Upper lobe of left lung (tissue), 4 donors: ENCODE data around the gene ACTN4.

Experiments used
- POLR2A ChIP-seq, 4 donors: fragments of 450-650 bp; IDR thresholded peaks; one replicate each; pipeline ENCODE4 v1.5.1; 2016 to 2017; ENCODE audit warnings: antibody characterized with exemption in 4 of 4, mild to moderate bottlenecking in 2 of 4
- TF ChIP-seq, protein P1 (sequence below), 6 experiments: fragments of 450-650 bp in 4 of 6; fragments of 200-600 bp in 2 of 6; sonication (generic) in 2 of 6; IDR thresholded peaks; one replicate each; pipeline ENCODE4 v1.5.1; 2016 to 2019; ENCODE audit warnings: antibody characterized with exemption in 6 of 6

- TF ChIP-seq, protein P1, sequence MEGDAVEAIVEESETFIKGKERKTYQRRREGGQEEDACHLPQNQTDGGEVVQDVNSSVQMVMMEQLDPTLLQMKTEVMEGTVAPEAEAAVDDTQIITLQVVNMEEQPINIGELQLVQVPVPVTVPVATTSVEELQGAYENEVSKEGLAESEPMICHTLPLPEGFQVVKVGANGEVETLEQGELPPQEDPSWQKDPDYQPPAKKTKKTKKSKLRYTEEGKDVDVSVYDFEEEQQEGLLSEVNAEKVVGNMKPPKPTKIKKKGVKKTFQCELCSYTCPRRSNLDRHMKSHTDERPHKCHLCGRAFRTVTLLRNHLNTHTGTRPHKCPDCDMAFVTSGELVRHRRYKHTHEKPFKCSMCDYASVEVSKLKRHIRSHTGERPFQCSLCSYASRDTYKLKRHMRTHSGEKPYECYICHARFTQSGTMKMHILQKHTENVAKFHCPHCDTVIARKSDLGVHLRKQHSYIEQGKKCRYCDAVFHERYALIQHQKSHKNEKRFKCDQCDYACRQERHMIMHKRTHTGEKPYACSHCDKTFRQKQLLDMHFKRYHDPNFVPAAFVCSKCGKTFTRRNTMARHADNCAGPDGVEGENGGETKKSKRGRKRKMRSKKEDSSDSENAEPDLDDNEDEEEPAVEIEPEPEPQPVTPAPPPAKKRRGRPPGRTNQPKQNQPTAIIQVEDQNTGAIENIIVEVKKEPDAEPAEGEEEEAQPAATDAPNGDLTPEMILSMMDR (IDR thresholded peaks at IDR 0.05): peak in 2 of 6 experiments; percentile 22 to 29
- no peak for TF ChIP-seq POLR2A (IDR thresholded peaks at IDR 0.05)
Measured at GRCh38 chr19:38718747-38719543, 71.5 kb downstream of the ACTN4 start.
